Osteocyte (in vitro differentiated cells): ENCODE results near the gene KDM4B. TPM values are rescaled to one million over a fixed set of nuclear protein-coding genes. Genes with fewer than 3 reads are reported as not detected.
"Not testable (repeated sequence)": the region's sequence is repeated elsewhere in the genome, so short reads cannot be mapped to it uniquely, and the experiment has no call there.

ENCODE experiments used
- DNase-seq: peaks from one replicate; pipeline ENCODE4 v3.0.0; 2021; ENCODE audit warnings: mixed read lengths; ENCODE audit not compliant: unreplicated experiment; ENCODE audit errors: extremely low spot score
- H3K27ac Mint-ChIP-seq: one replicate; pipeline ENCODE4 v1.8.0; 2021; ENCODE audit warnings: mild to moderate bottlenecking, mixed read lengths; ENCODE audit not compliant: unreplicated experiment
- H3K27me3 Mint-ChIP-seq: one replicate; pipeline ENCODE4 v1.8.0; 2021; ENCODE audit warnings: mixed read lengths; ENCODE audit not compliant: unreplicated experiment
- H3K36me3 Mint-ChIP-seq: one replicate; pipeline ENCODE4 v1.8.0; 2021; ENCODE audit warnings: mixed read lengths; ENCODE audit not compliant: unreplicated experiment
- H3K4me1 Mint-ChIP-seq: one replicate; pipeline ENCODE4 v1.8.0; 2021; ENCODE audit warnings: mixed read lengths; ENCODE audit not compliant: unreplicated experiment
- H3K4me3 Mint-ChIP-seq: one replicate; pipeline ENCODE4 v1.8.0; 2021; ENCODE audit warnings: mild to moderate bottlenecking, moderate library complexity, mixed read lengths; ENCODE audit not compliant: unreplicated experiment
- H3K9me3 Mint-ChIP-seq: one replicate; pipeline ENCODE4 v1.8.0; 2021; ENCODE audit warnings: mixed read lengths; ENCODE audit not compliant: unreplicated experiment
- total RNA-seq: library from RNA; stranded (reverse); gene quantifications from 2 replicates; pipeline ENCODE4 v1.2.1, GENCODE V29; 2021
- TF ChIP-seq, protein P1 (sequence below): fragments of 200-600 bp; sonication (generic); IDR thresholded peaks from 2 replicates; pipeline ENCODE4 v1.5.0; 2021; ENCODE audit warnings: antibody characterized with exemption, mild to moderate bottlenecking, moderate library complexity

The KDM4B gene
- total RNA-seq, 1 donor from 2014 or later: 49.0 TPM

DNA sequence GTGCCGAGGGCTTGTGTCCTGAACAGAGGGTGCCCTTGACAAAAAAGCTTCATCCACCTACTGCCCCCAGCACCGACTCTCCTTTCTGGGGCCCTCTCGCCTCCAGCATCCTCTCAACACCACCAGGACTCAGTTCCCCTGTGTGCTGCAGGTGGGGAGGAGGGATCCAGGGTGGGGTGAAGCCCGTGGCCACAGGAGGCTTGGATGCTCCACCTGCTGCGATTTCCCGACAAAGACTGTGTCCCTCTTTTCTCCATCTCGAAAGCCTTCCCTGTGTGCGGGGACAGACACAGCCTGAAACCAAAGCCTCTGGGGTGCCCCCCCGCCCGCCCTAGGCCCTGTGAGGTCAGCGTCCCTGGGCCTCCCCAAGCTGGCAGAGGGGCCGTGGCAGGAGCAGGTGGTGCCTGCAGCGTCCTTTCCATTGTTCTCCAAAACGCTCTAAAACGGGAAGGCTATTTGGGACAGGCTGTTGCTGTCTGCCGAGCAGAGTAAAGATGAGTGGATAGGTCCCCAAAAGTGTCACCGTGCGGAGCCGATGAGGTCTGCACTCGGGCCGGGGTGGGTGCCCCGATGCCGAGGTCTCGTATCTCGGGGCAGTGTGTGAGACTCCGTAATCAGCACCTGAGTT, 186.0 kb downstream of the KDM4B start:
- no peak overlapping the region for H3K27ac Mint-ChIP-seq
- no peak overlapping the region for H3K4me3 Mint-ChIP-seq
- no peaks in the 10 kb centered on the region for H3K36me3 Mint-ChIP-seq
- no peak for DNase-seq
- TF ChIP-seq, protein P1, sequence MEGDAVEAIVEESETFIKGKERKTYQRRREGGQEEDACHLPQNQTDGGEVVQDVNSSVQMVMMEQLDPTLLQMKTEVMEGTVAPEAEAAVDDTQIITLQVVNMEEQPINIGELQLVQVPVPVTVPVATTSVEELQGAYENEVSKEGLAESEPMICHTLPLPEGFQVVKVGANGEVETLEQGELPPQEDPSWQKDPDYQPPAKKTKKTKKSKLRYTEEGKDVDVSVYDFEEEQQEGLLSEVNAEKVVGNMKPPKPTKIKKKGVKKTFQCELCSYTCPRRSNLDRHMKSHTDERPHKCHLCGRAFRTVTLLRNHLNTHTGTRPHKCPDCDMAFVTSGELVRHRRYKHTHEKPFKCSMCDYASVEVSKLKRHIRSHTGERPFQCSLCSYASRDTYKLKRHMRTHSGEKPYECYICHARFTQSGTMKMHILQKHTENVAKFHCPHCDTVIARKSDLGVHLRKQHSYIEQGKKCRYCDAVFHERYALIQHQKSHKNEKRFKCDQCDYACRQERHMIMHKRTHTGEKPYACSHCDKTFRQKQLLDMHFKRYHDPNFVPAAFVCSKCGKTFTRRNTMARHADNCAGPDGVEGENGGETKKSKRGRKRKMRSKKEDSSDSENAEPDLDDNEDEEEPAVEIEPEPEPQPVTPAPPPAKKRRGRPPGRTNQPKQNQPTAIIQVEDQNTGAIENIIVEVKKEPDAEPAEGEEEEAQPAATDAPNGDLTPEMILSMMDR: no peak
- no peaks in the 10 kb centered on the region for H3K27me3 Mint-ChIP-seq
- no peaks in the 10 kb centered on the region for H3K4me1 Mint-ChIP-seq
- peaks cover 6% of the 10 kb centered on the region for H3K9me3 Mint-ChIP-seq

GRCh38 chr19:5155586-5156210, 186.8 kb downstream of the KDM4B start:
- no peaks in the 10 kb centered on the region for H3K4me1 Mint-ChIP-seq
- DNase-seq: no peak
- peaks cover 6% of the 10 kb centered on the region for H3K9me3 Mint-ChIP-seq

GRCh38 chr19:5156231-5156986, 187.5 kb downstream of the KDM4B start:
- H3K27ac Mint-ChIP-seq: no peak overlapping the region
- DNase-seq: no peak
- TF ChIP-seq, protein P1: no peak
- no peaks in the 10 kb centered on the region for H3K27me3 Mint-ChIP-seq
- H3K4me3 Mint-ChIP-seq: no peak overlapping the region
- H3K9me3 Mint-ChIP-seq: peaks cover 6% of the 10 kb centered on the region
- no peaks in the 10 kb centered on the region for H3K4me1 Mint-ChIP-seq
- H3K36me3 Mint-ChIP-seq: no peaks in the 10 kb centered on the region

More at GRCh38 chr19:5155586-5156210, 186.8 kb downstream of the KDM4B start:
- Mint-ChIP-seq H3K36me3 (no peaks in the 10 kb centered on the region), H3K4me3 (no peak overlapping the region), H3K27me3 (no peaks in the 10 kb centered on the region), H3K27ac (no peak overlapping the region)
- TF ChIP-seq, protein P1: no peak

- no peak overlapping the region for H3K4me3 Mint-ChIP-seq
- no peak overlapping the region for H3K27ac Mint-ChIP-seq
- H3K36me3 Mint-ChIP-seq: no peaks in the 10 kb centered on the region
- H3K9me3 Mint-ChIP-seq: peaks cover 6% of the 10 kb centered on the region
- H3K27me3 Mint-ChIP-seq: no peaks in the 10 kb centered on the region
- no peak for DNase-seq
- TF ChIP-seq, protein P1: no peak
- no peaks in the 10 kb centered on the region for H3K4me1 Mint-ChIP-seq
Measured at GRCh38 chr19:5157186-5157585, 188.3 kb downstream of the KDM4B start.

- H3K27me3 Mint-ChIP-seq, DNase-seq, H3K4me3 Mint-ChIP-seq, H3K9me3 Mint-ChIP-seq, H3K36me3 Mint-ChIP-seq, H3K4me1 Mint-ChIP-seq, H3K27ac Mint-ChIP-seq: not testable (repeated sequence)
Measured at GRCh38 chr19:5158549-5159134, 189.7 kb downstream of the KDM4B start.

GRCh38 chr19:5160158-5160795, 191.4 kb downstream of the KDM4B start:
- H3K4me1 Mint-ChIP-seq, H3K4me3 Mint-ChIP-seq, H3K27me3 Mint-ChIP-seq, H3K27ac Mint-ChIP-seq, H3K9me3 Mint-ChIP-seq, H3K36me3 Mint-ChIP-seq, DNase-seq: not testable (repeated sequence)

- not testable (repeated sequence) for H3K4me1 Mint-ChIP-seq, H3K9me3 Mint-ChIP-seq, H3K27me3 Mint-ChIP-seq, H3K36me3 Mint-ChIP-seq, DNase-seq, H3K4me3 Mint-ChIP-seq, H3K27ac Mint-ChIP-seq
Measured at GRCh38 chr19:5164845-5165696, 196.2 kb downstream of the KDM4B start.
